K562 (cell line): ENCODE results near the gene PREB. TPM values are rescaled to one million over a fixed set of nuclear protein-coding genes. Genes with fewer than 3 reads are reported as not detected.
A peak's percentile ranks its signal among the peaks of the same experiment; 100 is the strongest.

ENCODE experiments used
- ETV1 ChIP-seq: fragments of 450-650 bp; conservative IDR thresholded peaks from 2 replicates; pipeline ENCODE4 v1.6.1; 2016; ENCODE audit warnings: missing genetic modification characterization, control low read depth, low read depth, missing compliant biosample characterization
- EZH2 ChIP-seq: IDR thresholded peaks from 2 replicates; pipeline ENCODE4 v1.6.1; 2012; ENCODE audit warnings: low read depth, mild to moderate bottlenecking, inconsistent platforms, low read length, borderline replicate concordance
- GTF3C2 ChIP-seq: IDR thresholded peaks from 3 replicates; pipeline ENCODE4 v1.6.1; 2011; ENCODE audit warnings: borderline replicate concordance, mild to moderate bottlenecking, moderate library complexity; ENCODE audit not compliant: insufficient read length; ENCODE audit errors: extremely low read depth
- KDM4B ChIP-seq, 2 experiments: fragments of 450-650 bp in 1 of 2; sonication (generic) in 1 of 2; IDR thresholded peaks; 2 replicates each; pipeline ENCODE4 v1.6.1; 2016 to 2017; ENCODE audit warnings: borderline replicate concordance in 2 of 2, antibody characterized with exemption in 1 of 2, low read depth in 1 of 2, mild to moderate bottlenecking in 1 of 2
- SMARCC2 ChIP-seq: fragments of 450-650 bp; IDR thresholded peaks from 2 replicates; pipeline ENCODE4 v1.6.1; 2017; ENCODE audit warnings: antibody characterized with exemption, moderate library complexity, mild to moderate bottlenecking, low read depth
- SOX6 ChIP-seq: fragments of 450-650 bp; IDR thresholded peaks from 2 replicates; pipeline ENCODE4 v1.6.1; 2014; ENCODE audit warnings: mild to moderate bottlenecking
- TAF15 ChIP-seq: fragments of 200-400 bp; formaldehyde crosslinking; IDR thresholded peaks from 2 replicates; pipeline ENCODE4 v1.6.1; 2017; ENCODE audit warnings: mild to moderate bottlenecking, low read depth, low read length, moderate library complexity
- ZNF212 ChIP-seq: fragments of 450-650 bp; formaldehyde crosslinking; IDR thresholded peaks from 2 replicates; pipeline ENCODE4 v1.4.0; 2020; ENCODE audit warnings: mild to moderate bottlenecking
- ZNF444 ChIP-seq: fragments of 250-450 bp; sonication (Bioruptor Pico); IDR thresholded peaks from 2 replicates; pipeline ENCODE4 v1.4.0; 2020; ENCODE audit warnings: mild to moderate bottlenecking, moderate library complexity
- polyA plus RNA-seq, 8 experiments: library from polyadenylated mRNA; depleted of rRNA in 4 of 8; stranded (reverse) in 5 of 8; unstranded in 3 of 8; fragments of >200 nt; fragmentation: Nextera tagmentation in 2 of 8; fragmentation: Illumina TruSeq in 1 of 8; extraction: Ambion mirVana in 2 of 8; extraction: Trizol in 1 of 8; gene quantifications; 2 replicates each; pipeline versions ENCODE4 v1.2.1 to v1.2.3, GENCODE V29; 2011 to 2014; ENCODE audit warnings: inconsistent platforms in 1 of 8, missing spikeins in 1 of 8
- total RNA-seq, 7 experiments: library from RNA; depleted of rRNA in 6 of 7; stranded (reverse); fragments of >200 nt in 6 of 7; fragmentation: Illumina TruSeq in 2 of 7; extraction: Trizol in 2 of 7; gene quantifications; 2 replicates each; pipeline versions ENCODE4 v1.2.1 to v1.2.3, GENCODE V29; 2011 to 2021; ENCODE audit warnings: low replicate concordance in 1 of 7
- TF ChIP-seq, protein P1 (sequence below), 2 experiments: fragments of 450-650 bp; formaldehyde crosslinking in 1 of 2; IDR thresholded peaks; 2 replicates each; pipeline versions ENCODE4 v1.4.0 to v1.6.1; 2014 to 2020; ENCODE audit warnings: mild to moderate bottlenecking in 2 of 2, borderline replicate concordance in 1 of 2, low read depth in 1 of 2

Gene PREB
- total and polyA plus RNA-seq, 9 of the 15 experiments (the other 6 are each of a cell fraction or from before 2014, with no cell fraction given) = 35.1 to 84.2 (median 67.2) TPM

DNA sequence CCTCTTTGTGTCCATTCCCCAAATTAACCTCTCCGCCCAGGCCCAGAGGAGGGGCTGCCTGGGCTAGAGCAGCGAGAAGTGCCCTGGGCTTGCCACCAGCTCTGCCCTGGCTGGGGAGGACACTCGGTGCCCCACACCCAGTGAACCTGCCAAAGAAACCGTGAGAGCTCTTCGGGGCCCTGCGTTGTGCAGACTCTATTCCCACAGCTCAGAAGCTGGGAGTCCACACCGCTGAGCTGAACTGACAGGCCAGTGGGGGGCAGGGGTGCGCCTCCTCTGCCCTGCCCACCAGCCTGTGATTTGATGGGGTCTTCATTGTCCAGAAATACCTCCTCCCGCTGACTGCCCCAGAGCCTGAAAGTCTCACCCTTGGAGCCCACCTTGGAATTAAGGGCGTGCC is 34.4 kb downstream of the PREB start (continued):
- TF ChIP-seq ZNF444 (CRISPR knock-in tag) (no peak), ZNF212 (CRISPR knock-in tag) (no peak), SMARCC2 (no peak), SOX6 (no peak), ETV1 (tag) (no peak), TAF15 (no peak), KDM4B (IDR thresholded peaks at IDR 0.05; ENCODE audit: borderline replicate concordance in 2 of 2, low read depth in 1 of 2) (no peak), EZH2 (no peak), GTF3C2 (no peak)
- TF ChIP-seq, protein P1, sequence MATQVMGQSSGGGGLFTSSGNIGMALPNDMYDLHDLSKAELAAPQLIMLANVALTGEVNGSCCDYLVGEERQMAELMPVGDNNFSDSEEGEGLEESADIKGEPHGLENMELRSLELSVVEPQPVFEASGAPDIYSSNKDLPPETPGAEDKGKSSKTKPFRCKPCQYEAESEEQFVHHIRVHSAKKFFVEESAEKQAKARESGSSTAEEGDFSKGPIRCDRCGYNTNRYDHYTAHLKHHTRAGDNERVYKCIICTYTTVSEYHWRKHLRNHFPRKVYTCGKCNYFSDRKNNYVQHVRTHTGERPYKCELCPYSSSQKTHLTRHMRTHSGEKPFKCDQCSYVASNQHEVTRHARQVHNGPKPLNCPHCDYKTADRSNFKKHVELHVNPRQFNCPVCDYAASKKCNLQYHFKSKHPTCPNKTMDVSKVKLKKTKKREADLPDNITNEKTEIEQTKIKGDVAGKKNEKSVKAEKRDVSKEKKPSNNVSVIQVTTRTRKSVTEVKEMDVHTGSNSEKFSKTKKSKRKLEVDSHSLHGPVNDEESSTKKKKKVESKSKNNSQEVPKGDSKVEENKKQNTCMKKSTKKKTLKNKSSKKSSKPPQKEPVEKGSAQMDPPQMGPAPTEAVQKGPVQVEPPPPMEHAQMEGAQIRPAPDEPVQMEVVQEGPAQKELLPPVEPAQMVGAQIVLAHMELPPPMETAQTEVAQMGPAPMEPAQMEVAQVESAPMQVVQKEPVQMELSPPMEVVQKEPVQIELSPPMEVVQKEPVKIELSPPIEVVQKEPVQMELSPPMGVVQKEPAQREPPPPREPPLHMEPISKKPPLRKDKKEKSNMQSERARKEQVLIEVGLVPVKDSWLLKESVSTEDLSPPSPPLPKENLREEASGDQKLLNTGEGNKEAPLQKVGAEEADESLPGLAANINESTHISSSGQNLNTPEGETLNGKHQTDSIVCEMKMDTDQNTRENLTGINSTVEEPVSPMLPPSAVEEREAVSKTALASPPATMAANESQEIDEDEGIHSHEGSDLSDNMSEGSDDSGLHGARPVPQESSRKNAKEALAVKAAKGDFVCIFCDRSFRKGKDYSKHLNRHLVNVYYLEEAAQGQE (IDR thresholded peaks at IDR 0.05; ENCODE audit: borderline replicate concordance) = 0 out of 2 replicates have a peak, but pooled peaks have one; percentile 12
- TF ChIP-seq, protein P1 (CRISPR knock-in tag; IDR thresholded peaks at IDR 0.05; ENCODE audit: low read depth) = no peak
